SHP77 treated with DMSO at 0.1 percent for 48 hours (cell line): ENCODE results near the gene STK32B.
"Not testable (repeated sequence)": the region's sequence is repeated elsewhere in the genome, so short reads cannot be mapped to it uniquely, and the experiment has no call there.

Source experiments
- DNase-seq: peaks from one replicate; lab custom pipeline; 2025; lab: John Stamatoyannopoulos, UW

STK32B gene

GRCh38 chr4:5393911-5394513 lies 342.7 kb downstream of the STK32B start:
- no peak for DNase-seq

- no peak for DNase-seq
Observed at GRCh38 chr4:5395781-5396180, 344.5 kb downstream of the STK32B start.

- no peak for DNase-seq
Observed at GRCh38 chr4:5398056-5398455, 346.8 kb downstream of the STK32B start.

GRCh38 chr4:5399124-5399523 lies 347.8 kb downstream of the STK32B start:
- no peak for DNase-seq

- no peak for DNase-seq
Observed at GRCh38 chr4:5399790-5400421, 348.6 kb downstream of the STK32B start.

- no peak for DNase-seq
Observed at GRCh38 chr4:5403746-5404497, 352.6 kb downstream of the STK32B start.

- no peak for DNase-seq
Observed at GRCh38 chr4:5409237-5409636, 358.0 kb downstream of the STK32B start.

- DNase-seq: no peak
Observed at GRCh38 chr4:5409972-5410618, 358.8 kb downstream of the STK32B start.

- no peak for DNase-seq
Observed at GRCh38 chr4:5412296-5412695, 361.0 kb downstream of the STK32B start.

GRCh38 chr4:5412751-5413150 lies 361.5 kb downstream of the STK32B start:
- DNase-seq: no peak

- DNase-seq: no peak
Observed at GRCh38 chr4:5416637-5417036, 365.4 kb downstream of the STK32B start.

- no peak for DNase-seq
Observed at GRCh38 chr4:5420266-5420665, 369.0 kb downstream of the STK32B start.

- DNase-seq: no peak
Observed at GRCh38 chr4:5421416-5421815, 370.1 kb downstream of the STK32B start.

GRCh38 chr4:5422195-5422594 lies 370.9 kb downstream of the STK32B start:
- DNase-seq: no peak

- DNase-seq: no peak
Observed at GRCh38 chr4:5423670-5424069, 372.4 kb downstream of the STK32B start.

- no peak for DNase-seq
Observed at GRCh38 chr4:5424211-5424610, 372.9 kb downstream of the STK32B start.

- no peak for DNase-seq
Observed at GRCh38 chr4:5424901-5425300, 373.6 kb downstream of the STK32B start.

GRCh38 chr4:5429747-5430146 lies 378.5 kb downstream of the STK32B start:
- DNase-seq: no peak

GRCh38 chr4:5433196-5433595 lies 381.9 kb downstream of the STK32B start:
- no peak for DNase-seq

- DNase-seq: no peak
Observed at GRCh38 chr4:5435201-5435600, 383.9 kb downstream of the STK32B start.

GRCh38 chr4:5435823-5436222 lies 384.5 kb downstream of the STK32B start:
- DNase-seq: no peak

- DNase-seq: not testable (repeated sequence)
Observed at GRCh38 chr4:5443976-5444802, 392.9 kb downstream of the STK32B start.
